ENCODE results near the gene GALR3.

GALR3 gene

DNA sequence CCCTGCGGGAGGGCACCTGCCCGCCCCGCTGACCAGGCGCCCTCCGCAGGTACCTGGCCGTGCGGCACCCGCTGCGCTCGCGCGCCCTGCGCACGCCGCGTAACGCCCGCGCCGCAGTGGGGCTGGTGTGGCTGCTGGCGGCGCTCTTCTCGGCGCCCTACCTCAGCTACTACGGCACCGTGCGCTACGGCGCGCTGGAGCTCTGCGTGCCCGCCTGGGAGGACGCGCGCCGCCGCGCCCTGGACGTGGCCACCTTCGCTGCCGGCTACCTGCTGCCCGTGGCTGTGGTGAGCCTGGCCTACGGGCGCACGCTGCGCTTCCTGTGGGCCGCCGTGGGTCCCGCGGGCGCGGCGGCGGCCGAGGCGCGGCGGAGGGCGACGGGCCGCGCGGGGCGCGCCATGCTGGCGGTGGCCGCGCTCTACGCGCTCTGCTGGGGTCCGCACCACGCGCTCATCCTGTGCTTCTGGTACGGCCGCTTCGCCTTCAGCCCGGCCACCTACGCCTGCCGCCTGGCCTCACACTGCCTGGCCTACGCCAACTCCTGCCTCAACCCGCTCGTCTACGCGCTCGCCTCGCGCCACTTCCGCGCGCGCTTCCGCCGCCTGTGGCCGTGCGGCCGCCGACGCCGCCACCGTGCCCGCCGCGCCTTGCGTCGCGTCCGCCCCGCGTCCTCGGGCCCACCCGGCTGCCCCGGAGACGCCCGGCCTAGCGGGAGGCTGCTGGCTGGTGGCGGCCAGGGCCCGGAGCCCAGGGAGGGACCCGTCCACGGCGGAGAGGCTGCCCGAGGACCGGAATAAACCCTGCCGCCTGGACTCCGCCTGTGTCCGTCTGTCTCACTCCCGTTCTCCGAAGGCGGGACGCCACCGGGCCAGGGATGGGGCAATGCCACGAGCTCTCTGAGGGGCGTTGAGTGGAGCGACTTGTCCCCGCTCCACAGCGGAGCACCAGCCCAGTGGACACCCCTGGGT lies 1.8 kb downstream of the GALR3 start:
- DNase-seq (ENCODE audit: low read depth), result no peak

DNA sequence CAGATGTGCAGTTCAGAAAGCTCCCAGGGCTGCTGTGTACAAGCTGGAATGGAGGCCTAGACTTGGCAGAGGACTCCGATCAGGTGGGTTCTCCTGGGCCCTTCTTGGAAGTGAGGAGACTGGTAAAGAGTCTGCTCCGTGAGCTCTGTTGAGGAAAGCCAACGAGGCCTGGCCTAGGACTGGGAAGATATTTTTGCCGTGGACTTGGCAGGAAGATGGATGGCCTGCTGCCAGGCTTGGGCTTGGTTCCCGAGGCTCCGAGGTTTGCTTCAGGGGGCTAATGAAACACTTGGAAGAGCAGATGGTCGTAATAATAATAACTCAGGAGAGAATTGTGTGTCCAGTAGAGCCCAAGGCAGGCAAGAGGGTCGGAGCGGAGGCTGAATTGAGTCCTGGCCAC lies 3.9 kb downstream of the GALR3 start:
- no peak for DNase-seq (ENCODE audit: low read depth)

DNA sequence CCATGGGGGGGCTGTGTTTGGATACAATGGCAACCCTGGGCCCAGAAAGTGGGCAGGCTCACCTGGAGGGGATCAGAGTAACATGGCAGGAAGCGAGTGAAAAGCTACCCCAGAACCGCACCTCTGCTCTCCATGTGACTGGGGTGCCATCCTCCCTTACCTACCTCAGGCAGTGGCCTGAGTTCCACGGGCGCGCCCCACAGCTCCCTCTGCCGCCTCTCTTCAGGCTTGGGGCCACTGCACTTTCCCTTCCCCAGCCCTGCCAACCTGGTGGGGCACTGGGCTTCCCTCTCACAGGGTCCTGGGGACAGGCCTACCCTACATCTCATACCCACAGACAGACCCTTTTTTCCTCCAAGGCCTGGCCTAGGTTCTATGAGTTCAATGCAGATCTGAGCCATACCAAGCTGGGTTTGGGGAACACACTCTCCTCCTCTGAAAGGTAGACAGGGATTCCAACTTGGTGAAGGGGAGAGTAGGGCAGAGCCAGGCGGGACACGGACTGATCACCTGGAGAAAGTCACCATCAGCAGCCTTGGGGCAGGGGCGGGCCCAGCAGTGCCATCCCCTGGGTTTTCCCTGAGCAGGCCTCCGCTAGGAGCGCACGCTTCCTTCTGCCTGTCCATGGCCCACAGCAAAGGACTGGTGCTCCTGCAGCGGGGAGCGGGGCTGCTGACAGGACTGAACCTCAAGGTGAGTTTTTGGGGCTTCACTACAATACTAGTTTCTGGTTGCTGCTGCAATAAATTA lies 7.1 kb downstream of the GALR3 start:
- DNase-seq (ENCODE audit: low read depth), result no peak

DNA sequence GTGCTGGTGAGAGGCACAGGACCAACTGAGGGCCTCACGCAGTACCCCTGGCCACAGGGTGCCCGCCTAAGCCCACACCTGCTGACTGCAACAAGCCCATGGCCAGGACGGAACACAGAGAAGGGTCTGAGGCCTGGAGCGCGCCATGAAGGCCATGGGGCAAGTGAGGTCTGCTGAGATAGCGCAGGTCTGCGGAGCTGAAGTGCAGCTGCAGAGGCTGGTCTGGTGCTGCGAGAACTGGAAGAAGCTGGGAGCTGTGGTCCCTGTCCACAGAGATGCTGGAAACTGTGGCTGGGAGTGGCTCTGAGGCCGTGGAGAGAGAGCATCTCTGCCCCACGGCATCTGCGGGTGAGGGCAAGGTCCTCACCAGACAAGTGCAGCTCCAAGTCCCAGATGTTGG lies 8.3 kb downstream of the GALR3 start:
- no peak for DNase-seq (ENCODE audit: low read depth)

DNA sequence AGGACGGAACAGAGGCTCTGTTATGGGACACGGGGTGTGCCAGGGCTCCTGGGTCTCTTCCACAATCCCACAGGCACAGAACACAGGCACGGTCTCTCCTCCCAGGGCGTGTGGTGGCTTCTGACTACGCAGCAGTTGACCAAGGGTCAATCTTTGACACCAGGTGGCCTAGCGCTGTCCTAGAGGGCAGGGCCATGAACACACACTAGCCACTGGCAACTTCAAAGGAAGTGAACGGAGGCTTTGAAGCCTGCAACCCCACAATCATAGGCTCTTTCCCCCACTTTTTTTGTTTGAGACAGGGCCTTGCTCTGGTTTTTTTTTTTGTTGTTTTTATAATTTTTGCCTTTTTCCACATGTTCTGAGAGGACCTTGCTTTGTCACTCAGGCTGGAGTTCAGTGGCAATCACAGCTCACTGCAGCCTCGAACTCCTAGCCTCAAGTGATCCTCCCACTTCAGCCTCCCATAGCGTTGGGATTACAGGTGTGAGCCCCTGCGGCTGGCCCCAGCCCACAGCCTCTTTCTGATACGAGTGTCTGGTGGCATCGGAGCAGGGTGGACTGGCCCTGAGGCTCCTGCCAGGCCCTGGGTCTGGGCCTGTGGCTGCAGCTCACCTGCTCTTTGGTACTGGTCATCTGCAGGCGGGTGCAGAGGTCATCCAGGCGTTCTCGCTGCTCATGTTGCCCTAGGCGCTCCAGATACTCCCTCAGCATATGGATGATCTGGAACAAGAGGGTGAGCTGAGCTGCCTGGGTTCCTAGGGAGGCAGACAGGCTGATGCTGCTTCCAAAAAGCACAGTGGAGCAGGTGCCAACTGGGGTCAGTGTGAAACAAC lies 9.1 kb downstream of the GALR3 start:
- no peak for DNase-seq (ENCODE audit: low read depth)

DNA sequence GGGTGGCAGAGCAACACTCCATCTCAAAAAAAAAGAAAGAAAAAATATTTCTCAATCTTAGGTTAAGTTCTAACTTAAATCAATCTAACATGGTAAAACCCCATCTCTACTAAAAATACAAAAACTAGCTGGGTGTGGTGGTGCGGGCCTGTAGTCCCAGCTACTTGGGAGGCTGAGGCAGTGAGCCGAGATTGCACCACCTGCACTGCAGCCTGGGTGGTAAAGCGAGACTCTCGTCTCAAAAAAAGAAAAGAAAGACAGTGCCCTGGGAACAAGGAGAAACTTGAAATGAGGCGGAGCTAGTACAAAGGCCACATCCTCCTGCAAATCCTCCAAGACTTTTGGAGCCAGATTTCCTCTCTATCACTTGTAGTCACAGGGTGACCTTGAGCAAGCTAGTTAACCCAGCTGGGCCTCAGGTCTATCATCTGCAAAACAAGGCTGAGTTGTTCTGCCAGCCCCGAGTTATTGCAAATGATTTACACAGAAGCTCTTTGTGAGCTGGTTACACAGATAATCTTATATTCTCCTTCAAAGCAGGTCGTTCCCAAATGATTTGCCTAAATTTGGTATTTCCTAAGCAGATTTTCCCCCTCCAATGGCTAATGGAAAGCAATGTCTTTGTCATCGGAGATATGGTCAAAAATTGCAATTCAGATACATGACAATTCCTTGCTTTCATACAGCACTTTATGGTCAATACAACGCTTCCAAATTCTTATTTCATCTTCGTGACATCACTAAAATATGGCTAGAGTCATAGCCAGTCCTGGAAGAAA lies 19.0 kb downstream of the GALR3 start:
- DNase-seq (ENCODE audit: low read depth), result no peak

DNA sequence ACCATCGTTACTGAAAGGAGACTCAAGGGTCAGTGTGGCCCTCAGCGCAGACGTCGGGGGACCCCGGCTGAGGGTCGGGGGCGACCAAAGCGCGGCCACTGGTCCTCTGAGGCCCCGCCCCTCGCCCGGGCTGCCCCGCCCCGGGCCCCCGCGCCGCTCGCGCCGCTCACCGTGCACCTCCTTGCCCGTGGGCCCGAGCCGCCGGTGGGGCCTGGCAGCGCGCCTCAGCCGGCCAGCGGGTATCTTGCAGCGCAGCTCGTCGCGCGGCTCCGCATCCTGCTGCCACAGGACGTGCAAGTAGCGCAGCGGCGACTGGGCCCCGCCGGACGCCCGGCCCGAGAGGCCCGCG lies 20.5 kb downstream of the GALR3 start:
- peak; percentile 11 for DNase-seq (ENCODE audit: low read depth)

DNA sequence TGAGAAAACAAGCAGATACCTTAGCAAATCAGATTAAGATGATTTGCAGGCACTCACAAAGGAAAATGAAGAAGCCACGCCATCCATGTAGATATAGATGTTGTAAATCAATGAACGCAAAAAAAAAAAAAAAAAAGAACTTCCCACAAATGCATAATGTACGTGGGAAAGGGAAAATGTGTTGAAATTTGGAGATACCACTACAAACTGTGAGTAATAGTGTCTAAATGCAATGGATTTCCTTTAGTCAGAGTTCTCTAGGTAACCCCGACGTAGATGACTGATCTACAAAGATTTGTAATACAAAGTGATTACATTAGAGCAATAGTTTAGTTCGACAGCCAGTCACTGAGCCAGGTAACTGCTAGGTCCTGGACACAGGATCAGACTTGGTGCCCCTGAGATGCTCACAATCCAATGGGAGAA lies 21.7 kb downstream of the GALR3 start:
- no peak for DNase-seq (ENCODE audit: low read depth)

DNA sequence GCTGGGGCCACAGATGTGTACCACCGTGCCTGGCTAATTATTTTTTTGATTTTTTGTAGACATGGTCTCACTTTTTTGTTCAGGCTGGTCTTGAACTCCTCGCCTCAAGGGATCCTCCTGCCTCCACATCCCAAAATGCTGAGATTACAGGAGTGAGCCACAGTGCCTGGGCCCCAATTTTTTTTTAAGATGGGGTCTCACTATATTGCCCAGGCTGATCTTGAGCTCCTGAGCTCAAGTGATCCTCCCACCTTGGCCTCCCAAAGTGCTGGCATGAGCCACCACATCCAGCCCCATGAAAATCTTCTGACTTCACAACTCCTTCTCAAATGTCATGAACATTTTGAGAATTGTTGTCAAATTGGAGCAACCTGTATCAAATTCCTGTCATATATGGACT lies 23.3 kb downstream of the GALR3 start:
- no peak for DNase-seq (ENCODE audit: low read depth)

DNA sequence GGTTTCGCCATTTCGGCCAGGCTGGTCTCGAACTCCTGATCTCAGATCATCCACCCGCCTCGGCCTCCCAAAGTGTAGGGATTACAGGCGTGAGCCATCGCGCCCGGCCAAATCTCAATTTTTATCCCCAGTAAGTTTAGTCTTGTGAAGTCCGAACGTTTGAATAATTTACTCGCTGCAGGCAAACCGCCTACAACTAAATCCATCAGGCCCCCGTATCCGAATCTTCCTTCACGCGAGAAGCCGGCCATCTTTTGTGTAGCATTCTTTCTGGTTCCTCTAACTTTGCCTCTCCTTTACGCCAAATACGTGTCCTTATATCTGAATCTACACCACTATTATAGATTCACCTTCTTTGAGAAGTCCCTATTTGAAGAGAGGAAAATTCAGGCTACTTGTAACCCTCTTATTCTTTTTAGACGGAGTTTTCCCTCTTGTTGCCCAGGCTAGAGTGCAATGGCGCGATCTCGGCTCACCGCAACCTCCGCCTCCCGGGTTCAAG lies 25.5 kb downstream of the GALR3 start:
- no peak for DNase-seq (ENCODE audit: low read depth)

DNA sequence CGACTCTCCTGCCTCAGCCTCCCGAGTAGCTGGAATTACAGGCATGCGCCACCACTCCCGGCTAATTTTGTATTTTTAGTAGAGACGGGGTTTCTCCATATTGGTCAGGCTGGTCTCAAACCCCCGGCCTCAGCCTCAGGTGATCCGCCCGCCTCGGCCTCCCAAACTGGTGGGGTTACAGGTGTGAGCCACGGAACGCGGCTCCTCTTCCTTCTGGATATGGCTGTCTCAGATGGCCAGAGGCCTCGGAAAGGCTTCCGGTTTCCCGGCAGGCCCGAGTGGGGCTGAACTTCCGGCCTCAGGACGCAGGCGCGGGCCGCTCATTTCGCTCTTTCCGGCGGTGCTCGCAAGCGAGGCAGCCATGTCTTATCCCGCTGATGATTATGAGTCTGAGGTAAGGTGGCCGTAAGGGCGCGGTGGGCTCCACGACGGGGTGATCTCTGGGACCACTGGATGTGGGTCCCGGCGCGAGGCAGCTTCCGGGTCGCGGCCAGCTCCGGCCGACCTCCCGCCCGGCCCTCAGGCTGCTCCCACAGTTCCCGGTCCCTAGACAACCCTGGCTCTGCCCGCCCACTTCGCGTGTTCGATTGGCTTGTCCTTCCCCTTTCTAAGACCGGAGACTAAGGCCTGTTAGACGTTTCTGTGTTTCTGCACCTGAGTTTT lies 26.0 kb downstream of the GALR3 start, which contains the start of gene EIF3L:
Gene EIF3L (plus strand): TSS at position 331 of the 663 bp plus-strand sequence. CDS start 31 bp downstream, at position 362.
- DNase-seq (ENCODE audit: low read depth), result peak; percentile 73

DNA sequence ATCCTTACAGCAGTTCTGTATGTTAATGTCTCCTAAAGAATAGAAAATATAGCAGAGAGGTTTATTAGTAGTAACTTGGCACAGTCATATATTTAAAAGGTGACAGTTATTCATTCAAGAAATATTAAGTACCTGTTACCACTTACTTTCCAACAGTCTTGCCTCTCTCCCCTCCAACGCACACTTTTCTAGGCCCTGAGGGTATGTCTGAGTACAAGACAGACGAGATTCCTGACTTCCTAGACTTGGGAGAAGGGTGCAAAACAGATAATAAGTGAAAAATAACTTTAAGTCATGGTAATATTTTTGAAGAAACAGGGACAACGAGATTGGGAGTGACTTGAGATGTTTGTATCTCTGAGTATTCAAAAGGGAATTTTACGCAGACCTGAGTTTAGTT lies 27.6 kb downstream of the GALR3 start:
- DNase-seq (ENCODE audit: low read depth), result no peak

DNA sequence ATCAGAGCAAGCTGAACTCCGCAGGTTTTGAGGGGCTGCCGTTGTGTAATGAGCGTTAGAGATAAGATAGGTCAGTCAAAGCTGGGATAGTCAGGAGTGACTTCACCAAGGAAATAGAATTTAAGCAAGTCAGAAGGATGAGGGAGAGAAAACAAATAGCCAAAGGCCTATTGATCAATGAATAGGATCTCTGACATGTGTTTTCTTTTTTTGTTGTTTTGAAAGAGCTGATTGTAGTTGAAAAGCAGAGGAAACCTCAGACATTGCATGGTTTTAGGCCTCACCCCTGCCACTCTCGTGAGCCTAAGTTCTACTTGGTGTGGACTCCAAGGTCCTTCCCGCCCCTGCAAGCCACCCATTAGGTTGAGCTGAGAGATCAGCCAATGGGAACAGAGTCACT lies 29.2 kb downstream of the GALR3 start:
- DNase-seq (ENCODE audit: low read depth), result no peak

DNA sequence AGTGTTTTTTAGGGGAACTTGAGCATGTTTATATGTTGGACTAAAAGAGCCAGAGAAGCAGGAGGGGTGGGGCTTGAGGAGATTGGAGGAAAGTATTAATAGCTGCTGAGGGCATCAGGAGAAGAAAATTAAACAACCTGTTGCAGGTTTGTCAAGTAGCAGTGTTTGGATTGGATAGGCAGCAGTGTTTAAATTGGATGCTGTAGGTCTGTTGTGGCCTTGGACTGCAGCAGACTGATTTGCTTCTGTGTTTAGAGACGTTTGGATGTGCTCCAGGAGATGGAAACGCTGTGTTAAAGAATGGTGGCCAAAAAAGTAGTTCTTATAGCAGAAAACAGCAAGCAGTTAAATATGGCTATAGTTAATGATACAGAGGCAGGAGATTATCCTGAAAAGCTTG lies 31.8 kb downstream of the GALR3 start:
- no peak for DNase-seq (ENCODE audit: low read depth)

DNA sequence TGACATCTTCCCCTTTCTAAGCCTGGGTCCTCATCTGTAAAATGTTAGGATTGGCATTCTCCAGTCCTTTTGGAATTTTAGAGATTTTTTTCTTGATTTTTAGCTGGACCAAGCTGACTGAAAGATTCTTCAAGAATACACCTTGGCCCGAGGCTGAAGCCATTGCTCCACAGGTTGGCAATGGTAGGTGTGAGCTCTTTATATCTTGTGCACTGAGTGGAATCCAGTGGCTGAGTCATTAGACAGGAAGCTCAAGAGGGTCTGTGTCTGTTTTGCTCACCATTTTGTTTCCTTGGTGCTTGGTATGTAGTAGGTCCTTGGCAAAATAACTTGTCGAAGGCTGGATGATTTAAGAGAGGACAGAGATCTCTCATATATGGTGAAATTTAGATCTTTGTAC lies 32.3 kb downstream of the GALR3 start:
- no peak for DNase-seq (ENCODE audit: low read depth)

DNA sequence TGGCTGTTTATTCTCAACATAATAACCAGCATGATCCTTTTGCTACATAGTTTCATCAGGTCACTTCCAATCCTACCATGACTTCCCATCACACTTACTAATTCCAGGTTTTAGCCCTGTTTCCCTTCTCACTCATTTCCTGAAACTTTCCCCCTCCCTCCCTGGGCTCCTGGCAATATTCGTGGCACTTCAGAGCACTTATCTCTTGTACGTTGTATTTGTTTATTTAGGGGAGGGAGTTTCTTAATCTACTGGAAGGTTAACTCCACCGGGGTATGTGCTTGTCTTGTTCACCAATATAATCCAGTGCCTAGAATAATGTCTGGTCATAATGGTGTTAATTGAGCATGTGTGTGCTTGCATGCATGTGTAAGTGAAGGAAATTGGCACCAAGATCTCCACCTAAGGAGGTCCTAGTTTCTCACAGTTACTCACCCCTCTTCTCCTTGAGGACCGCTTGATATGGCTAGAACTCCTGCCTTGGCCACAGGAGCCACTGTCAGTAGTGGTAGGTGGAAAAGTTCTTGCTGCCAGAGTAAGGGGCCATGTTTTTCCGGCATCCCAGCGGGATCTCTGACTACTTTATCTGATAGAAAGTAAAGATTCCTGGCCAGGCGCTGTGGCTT lies 37.7 kb downstream of the GALR3 start:
- no peak for DNase-seq (ENCODE audit: low read depth)

DNA sequence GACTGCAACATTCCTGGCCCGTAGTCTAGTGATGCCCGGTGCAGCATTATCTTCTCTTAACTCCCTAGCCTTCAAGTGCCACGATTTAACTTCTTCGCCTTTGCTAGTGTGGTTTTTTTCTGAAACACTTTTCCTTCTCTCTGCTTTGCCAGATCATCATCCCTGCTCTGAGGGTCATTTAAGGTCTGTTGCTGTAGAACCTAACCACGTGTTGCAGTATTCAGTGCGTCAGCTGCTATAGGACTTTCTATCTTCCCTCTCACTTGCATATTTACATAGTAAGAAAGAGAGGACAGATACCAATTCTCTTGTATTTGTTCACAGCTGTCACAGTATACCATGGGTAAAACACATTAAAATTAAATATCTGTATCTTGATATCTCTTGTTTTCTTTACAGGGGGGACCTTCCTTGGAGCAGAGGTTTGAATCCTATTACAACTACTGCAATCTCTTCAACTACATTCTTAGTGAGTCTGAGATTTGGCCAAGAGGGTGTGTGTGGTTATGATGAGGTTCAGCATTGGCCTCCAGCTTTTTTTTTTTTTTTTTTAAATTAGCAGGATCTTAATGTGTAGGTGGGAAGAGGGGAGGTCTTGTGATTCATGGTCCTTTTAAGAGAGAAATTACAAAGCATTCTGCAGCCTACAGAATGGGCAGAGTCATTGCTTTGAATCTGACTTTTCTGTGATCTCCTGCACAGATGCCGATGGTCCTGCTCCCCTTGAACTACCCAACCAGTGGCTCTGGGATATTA lies 39.6 kb downstream of the GALR3 start:
- no peak for DNase-seq (ENCODE audit: low read depth)

DNA sequence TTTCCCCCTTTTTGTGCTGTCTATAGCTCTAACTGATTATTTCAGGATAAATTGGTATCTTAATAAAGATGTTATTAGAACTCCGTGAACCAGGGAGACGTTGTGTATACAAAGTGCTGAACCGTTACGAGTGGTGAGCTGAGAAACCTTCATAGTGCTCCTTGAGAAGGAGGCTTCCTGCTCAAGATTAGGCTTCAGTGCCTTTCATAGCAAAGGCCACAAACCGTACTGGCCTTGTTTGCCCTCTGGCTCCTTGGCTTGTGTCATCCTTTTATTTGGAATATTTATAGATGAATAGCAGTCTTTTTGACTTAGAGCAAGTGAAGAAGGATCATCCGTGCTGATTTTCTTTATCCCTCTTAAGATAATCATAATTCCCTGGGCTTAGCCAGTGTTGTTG lies 42.3 kb downstream of the GALR3 start:
- no peak for DNase-seq (ENCODE audit: low read depth)

DNA sequence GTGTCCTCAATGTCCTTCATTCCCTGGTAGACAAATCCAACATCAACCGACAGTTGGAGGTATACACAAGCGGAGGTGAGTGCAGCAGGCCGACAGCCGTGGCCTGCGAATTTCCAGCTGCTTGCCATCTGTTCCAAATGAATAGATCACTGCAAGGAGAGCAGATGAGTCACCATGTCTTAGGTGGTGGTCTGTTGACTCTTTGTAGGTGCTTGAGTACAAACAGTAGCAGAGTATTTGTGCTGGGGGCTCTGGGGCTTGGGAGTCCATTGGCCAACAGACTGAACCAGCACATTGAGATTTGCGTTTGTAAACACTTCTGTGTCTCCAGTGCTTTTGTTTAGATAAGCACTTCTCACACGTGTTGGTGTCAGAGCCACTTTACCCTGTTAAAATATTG lies 47.1 kb downstream of the GALR3 start:
- DNase-seq (ENCODE audit: low read depth), result no peak
